GM21619 (cell line): Measurements from ENCODE around the gene MAP3K14.
A peak's percentile ranks its signal among the peaks of the same experiment; 100 is the strongest.
"Not testable (repeated sequence)": the region's sequence is repeated elsewhere in the genome, so short reads cannot be mapped to it uniquely, and the experiment has no call there.

Source experiments
- ATAC-seq: cut with Tn5 transposase; IDR thresholded peaks from one replicate; pipeline ENCODE4 v1.9.1; 2021; ENCODE audit not compliant: unreplicated experiment

The MAP3K14 gene

GRCh38 chr17:45261577-45262515, 55.0 kb downstream of the MAP3K14 start, which contains the start of gene SPATA32:
TSS of gene SPATA32 (minus strand) at chr17:45262094. CDS start at chr17:45262016, 78 bp downstream.
- peak; percentile 53 for ATAC-seq

- no peak for ATAC-seq
Measured at GRCh38 chr17:45260204-45260783, 56.5 kb downstream of the MAP3K14 start.

- no peak for ATAC-seq
Measured at GRCh38 chr17:45258981-45259380, 57.8 kb downstream of the MAP3K14 start.

GRCh38 chr17:45257115-45257514, 59.7 kb downstream of the MAP3K14 start:
- no peak for ATAC-seq

GRCh38 chr17:45256114-45256966, 60.5 kb downstream of the MAP3K14 start:
- no peak for ATAC-seq

GRCh38 chr17:45255358-45255757, 61.5 kb downstream of the MAP3K14 start:
- no peak for ATAC-seq

GRCh38 chr17:45253879-45254278, 62.9 kb downstream of the MAP3K14 start:
- no peak for ATAC-seq

GRCh38 chr17:45253237-45253636, 63.6 kb downstream of the MAP3K14 start:
- ATAC-seq: not testable (repeated sequence)

GRCh38 chr17:45251931-45252330, 64.9 kb downstream of the MAP3K14 start:
- no peak for ATAC-seq

- ATAC-seq: peak; percentile 53
Measured at GRCh38 chr17:45248132-45248957, 68.5 kb downstream of the MAP3K14 start.

- peak; percentile 73 for ATAC-seq
Measured at GRCh38 chr17:45247429-45248131, 69.2 kb downstream of the MAP3K14 start.

- no peak for ATAC-seq
Measured at GRCh38 chr17:45246861-45247428, 69.9 kb downstream of the MAP3K14 start.

- no peak for ATAC-seq
Measured at GRCh38 chr17:45246338-45246737, 70.5 kb downstream of the MAP3K14 start.

GRCh38 chr17:45244725-45245656, 71.8 kb downstream of the MAP3K14 start:
- no peak for ATAC-seq

GRCh38 chr17:45243750-45244149, 73.1 kb downstream of the MAP3K14 start:
- ATAC-seq: no peak

GRCh38 chr17:45242029-45242414, 74.8 kb downstream of the MAP3K14 start:
- no peak for ATAC-seq

GRCh38 chr17:45241328-45242028, 75.3 kb downstream of the MAP3K14 start:
- ATAC-seq: no peak

- no peak for ATAC-seq
Measured at GRCh38 chr17:45240905-45241327, 75.9 kb downstream of the MAP3K14 start.
